Measurements from ENCODE around the gene NNAT. TPM values are rescaled to one million over a fixed set of nuclear protein-coding genes. Genes with fewer than 3 reads are reported as not detected.
"Not testable (repeated sequence)": the region's sequence is repeated elsewhere in the genome, so short reads cannot be mapped to it uniquely, and the experiment has no call there.

Gene NNAT
- total RNA-seq, 1 donor from 2014 or later: 0.28 TPM

DNA sequence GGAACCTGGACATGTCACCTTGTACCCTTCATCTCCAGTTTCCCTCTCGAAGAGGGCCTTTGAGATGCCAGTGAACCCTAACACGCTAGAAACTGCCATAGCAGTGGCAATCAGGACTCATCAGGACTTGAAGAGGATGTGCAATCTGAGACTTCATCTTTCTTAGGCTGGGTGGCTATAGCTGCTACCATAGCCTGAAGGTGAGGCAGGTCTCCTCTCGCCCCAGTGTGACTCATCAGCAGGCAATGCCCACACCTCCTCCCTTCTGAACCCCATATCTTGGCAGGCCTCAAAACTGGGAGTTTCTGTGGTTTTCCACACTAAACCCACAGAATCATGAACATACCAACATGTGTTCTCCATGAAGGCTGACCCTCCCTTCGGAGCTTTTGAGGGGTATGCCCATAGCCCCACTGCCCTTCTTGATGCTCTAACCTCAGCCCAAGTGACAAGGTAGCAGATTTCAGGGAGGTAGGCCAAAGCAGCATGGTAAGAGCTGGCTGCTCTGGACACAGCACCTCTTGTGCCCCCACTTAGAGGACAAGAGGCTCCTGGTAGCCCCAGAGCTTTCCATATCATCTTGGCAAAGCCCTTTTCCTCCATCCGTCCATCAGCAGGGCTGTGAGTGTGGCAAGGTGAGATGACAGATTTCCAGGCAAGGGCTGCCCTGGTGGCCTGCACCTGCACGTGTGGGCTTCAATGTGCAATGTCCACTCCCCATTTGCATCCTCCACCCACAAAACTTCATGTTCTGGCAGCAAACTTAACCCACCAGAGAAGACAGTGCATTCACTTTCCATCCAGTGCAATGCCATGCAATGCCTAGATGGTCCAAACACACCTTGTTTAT is 4.0 kb downstream of the NNAT start:
- ATAC-seq: peak; percentile 68

DNA sequence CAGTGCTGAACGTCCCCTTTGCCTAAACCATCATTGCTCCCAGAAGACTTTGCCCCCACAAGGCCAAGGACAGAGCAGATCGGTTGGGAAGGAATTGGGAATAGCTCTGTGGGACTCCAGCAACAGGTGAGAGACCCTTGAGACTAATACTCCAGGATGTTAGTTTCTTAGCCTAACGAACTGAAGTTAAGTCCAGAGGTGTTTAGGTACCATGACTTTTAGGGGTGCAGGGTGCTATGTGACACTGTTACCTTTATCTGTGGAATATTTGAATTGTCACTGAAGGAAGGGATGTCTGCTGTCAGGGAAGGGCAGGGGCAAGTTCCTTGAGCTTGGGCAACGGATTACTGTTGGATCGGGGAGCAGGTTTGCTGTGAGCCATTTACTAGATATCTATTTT is 4.8 kb downstream of the NNAT start:
- ATAC-seq: no peak

- peak; percentile 54 for ATAC-seq
Observed at GRCh38 chr20:37526238-37526838, 5.3 kb downstream of the NNAT start.

DNA sequence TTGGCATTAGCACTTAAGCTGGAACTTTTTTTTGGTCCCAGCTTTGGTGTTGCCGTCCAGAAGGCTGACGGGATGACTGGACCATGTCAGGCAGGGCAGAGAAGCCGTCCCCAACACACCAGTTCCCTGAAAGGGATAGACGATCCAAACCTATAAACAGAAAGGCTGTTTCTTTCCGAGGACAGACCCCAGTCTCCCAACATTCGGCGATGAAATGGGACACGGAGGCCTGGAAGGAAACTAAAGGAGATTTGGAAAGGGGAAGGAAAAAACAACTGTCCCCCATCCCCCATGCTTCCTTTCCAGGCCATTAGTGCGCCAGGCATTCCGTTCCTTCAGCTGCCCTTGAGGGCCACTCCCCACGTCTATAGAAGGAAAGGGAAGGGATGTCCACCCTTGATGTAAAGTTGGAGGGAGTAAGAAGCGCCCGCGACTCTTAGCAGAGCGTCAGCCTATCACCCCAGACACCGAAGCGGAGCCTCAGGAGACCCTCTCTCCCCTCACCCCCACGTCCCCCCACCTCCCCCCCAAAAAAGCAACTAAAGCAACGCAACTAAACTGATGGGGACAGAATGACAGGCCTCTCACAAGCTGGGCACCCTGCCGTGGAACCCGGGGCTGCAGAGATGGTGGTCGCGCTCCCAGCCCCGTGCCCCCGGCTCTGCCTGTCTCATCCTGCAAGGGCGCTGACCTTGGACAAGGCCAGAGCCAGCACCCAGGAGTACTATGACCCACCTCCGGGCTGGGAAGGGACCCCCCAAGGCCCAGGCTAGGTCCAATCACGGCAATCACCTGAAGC is 6.0 kb downstream of the NNAT start:
- ATAC-seq: no peak

DNA sequence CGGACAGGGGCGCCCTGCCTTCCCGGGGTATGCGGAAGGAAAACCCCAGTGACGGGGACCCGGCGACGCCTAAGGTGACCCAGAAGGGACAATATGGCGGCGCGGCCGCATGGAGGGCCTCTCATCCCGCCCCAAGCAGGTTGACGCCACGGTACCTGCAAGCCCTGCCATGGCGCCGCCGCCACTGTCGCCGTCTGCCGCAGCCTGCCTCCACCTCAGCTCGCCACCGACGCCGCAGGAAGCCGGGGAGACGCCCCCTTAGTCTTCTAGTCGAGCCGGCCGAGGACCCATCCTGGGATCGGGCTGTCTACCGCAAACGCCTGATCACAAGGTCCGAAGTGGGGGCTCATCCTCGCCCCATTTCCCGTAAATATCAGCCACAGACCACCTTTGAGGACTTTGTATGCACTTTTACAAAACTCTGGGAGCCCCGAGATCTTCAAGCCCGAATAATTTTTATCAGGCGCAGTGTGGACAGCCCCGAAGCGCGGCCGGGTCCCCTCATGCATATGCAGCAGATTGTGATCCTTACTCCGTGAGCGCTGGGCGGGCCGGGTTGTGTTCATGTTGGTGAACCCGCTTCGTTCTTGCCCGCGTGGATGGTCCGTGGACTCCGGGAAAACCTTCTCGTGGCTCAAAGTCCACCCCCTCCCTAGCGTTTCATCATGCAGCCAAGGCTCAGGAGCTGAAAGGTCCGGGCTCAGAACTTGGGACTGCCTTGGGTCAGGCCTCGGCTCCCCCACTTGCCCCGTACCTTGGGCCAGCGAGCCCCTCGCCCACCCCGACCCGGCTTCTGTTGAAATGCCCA is 6.8 kb downstream of the NNAT start, which contains the start of gene BLCAP:
Gene BLCAP, minus strand, starts transcription at position 239 of the 808 bp plus-strand sequence. CDS start 8,702 bp downstream, outside the sequence.
- peak; percentile 79 for ATAC-seq

GRCh38 chr20:37528446-37529213 is 7.6 kb downstream of the NNAT start:
- peak; percentile 45 for ATAC-seq

DNA sequence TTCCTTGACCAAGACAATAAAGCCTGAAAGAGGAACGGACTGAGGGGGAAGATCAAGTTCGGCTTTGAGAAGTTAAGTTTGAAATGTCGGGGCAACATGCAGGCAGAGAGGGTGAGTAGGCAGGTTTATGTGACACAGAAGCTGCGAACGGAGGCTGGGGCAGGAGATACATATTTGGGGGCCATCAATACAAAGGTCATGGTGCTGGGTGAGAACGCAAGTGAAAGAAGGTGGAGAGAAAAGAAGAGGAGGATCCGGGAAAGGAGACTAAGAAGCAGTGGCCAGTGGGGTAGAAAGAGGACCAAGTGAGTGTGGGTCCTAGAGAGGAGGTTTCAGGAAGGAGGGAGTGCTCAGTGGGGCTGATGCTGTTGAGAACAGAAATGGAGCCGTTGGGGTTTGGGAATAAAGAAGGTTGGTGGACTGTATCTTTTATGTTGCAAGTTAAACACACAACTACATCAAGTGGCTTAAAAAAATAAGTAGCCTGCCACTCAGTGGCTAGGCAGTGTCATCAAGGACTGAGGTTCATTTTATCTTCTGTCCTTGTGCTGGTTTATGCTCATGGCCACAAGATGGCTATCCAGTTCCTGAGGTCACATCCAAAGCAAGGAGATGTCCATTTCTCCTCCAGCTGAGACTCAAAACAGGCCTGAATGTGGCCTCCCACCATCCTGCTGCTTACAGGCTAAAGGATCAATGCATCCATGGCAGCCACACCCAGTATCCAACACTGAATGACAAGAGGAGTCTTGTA is 8.3 kb downstream of the NNAT start:
- no peak for ATAC-seq

- no peak for ATAC-seq
Observed at GRCh38 chr20:37529968-37530600, 9.0 kb downstream of the NNAT start.

DNA sequence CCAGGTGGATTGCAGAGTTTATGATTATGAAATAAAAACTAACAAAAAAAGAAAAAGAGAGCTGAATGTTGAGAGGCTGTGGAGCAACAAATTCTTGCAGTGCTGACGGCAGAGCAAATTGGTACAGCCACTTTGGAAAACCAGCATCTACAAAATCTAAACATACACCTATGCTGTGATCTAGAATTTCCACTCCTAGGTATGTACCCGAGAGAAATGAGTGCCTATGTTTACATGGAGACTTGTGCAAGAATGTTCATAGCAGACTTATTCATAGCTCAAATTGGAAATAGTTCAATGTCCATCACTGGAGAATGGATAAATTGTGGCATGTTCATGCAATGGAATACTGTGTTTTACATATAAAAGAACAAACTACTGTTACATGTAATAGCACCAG is 9.6 kb downstream of the NNAT start:
- ATAC-seq: no peak

- no peak for ATAC-seq
Observed at GRCh38 chr20:37531856-37532255, 10.8 kb downstream of the NNAT start.

DNA sequence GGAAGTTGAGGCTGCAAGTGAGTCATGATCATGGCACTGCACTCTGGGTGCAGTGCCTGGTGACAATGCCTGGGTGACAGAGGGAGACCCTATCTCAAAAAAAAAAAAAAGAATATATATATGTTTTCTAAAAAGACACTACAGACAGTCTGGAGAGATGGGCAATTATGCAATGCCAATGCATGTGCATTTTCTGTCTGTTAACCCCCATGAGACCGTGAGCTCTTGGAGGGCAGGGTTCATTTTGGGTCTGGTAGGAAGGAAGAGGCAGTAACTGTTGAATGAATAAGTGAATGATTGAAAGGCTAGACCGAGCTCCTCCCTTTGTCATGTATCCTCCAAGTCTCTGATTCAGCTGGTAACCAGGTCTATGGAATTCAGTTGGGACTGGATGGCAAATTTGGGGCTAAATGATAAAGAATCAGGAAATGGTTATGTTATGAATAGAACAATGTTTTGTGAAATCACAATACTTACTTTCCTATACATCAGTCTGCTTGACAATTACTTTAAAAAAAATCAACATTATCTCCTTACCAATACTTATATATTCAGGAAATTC is 12.2 kb downstream of the NNAT start:
- no peak for ATAC-seq

DNA sequence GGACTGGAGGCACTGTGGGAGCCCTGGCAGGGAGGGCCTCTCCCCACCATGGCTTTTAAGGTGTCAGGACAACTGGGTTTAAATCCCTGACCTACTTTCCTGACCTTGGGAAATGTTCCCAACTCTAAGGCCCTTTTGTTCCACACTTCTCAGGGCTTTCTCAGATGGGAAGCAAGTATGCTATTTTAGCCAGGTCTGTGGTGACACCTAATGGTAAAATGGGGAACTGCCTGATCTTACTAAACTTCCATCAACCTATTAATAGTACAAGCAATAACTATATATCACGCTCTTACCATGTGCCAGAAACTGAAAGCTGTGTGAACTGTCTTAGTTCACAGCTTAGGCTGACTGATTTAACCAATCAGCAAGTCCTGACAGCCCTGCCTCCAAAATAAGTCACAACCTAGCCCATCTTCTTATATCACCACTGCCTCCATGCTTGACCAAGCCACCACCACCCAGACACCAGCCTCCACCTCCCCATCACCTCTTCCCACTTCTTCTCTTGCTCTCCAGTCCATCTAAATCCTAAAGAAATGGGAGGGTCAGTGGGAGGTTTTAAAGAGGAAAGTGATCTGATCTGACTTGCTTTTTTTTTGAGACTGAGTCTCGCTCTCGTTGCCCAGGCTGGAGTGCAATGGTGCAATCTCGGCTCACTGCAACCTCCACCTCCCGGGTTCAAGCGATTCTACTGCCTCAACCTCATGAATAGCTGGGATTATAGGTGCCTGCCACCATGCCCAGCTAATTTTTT is 13.5 kb downstream of the NNAT start:
- ATAC-seq: peak; percentile 79

DNA sequence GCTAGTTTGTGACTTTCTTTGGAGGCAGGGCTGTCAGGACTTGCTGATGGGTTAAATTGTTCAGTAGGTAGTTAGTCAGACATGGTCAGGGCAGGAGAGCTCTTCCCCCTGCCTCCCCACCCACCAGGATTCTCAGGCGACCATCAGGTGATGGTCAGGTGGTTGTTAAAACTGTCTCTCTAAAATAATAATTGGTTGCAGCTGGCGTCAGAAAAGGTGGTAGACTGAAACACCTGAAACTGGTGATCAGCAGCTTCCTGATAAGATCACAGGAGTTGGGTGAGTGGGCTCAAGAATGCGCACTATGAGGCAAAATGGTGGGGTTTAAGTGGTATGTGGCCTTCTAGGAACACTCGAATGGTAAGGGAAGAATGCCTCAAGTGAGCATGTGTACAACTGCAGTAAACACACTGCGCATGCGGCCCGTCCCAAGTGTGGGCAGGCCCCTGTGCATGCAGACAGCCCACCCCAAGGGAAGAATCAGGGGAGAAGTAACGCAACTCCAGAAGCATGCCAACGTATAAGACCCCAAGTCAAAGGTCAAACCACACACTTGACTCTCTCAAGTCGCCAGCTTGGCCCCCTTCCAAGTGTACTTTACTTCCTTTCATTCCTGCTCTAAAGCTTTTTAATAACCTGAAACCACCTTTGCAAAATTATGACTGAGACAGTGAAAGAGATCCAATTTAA is 14.5 kb downstream of the NNAT start:
- no peak for ATAC-seq

DNA sequence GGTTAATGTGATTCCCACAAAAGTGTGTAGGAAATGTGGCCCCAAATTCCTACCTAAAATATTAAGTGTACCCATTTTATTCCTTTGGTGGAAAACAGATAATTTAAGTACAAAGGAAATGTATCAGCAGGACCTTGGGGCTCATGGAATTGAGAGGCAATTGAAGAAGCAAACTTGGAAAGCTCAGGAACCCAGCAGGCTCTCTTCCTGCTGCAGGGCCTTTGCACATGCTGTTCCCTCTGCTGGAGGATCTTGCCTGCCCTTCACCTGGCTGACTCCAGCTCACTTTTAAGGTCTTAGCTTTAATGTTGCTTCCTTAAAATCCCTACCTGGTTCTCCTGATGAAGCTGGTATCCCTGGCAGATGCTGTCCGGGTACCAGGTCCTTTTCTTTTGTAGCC is 16.5 kb downstream of the NNAT start:
- ATAC-seq: no peak

GRCh38 chr20:37538003-37538402 is 17.0 kb downstream of the NNAT start:
- ATAC-seq: peak; percentile 90

GRCh38 chr20:37539424-37539823 is 18.4 kb downstream of the NNAT start:
- no peak for ATAC-seq

- no peak for ATAC-seq
Observed at GRCh38 chr20:37540001-37540400, 19.0 kb downstream of the NNAT start.

DNA sequence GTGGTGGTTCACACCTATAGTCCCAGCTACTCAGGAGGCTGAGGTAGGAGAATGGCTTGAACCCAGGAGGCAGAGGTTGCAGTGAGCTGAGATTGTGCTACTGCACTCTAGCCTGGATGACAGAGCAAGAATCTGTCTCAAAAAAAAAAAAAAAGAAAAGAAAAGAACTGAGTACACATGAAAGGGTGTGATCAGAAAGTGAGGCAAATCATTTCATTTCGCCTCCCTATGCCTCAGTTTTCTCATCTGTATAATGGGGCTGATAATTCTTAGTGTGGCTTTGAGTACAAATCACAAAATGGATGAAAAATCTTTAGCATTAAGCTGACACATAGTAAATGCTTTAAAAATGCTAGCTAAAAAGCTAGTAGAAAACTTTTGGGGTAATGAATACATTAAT is 19.8 kb downstream of the NNAT start:
- ATAC-seq: not testable (repeated sequence)

DNA sequence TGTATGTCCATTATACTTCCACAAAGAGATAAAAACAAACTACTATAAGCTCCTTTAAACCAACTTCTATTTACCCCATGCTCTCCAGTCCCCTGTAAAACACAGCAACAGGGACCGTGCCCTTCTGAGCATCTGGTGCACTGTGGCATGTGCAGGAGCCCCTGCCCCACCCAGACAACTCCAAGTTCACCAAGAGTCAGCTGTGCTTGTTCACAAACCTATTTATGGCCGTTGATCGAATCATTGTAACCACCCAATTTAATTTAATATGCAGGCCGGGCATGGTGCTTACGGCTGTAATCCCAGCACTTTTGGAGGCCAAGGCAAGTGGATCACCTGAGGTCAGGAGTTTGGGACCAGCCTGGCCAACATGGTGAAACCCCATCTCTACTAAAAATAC is 20.3 kb downstream of the NNAT start:
- no peak for ATAC-seq
